ENCODE results near the gene MTUS2. TPM values are rescaled to one million over a fixed set of nuclear protein-coding genes. Genes with fewer than 3 reads are reported as not detected.

The MTUS2 gene
- total and polyA plus RNA-seq, 9 of the 15 experiments (the other 6 are each of a cell fraction or from before 2014, with no cell fraction given) = 0.01 to 0.28 (median 0.06) TPM; not detected in 1

GRCh38 chr13:29454931-29455481, 634.9 kb downstream of the MTUS2 start (continued):
- TF ChIP-seq MTF1 (CRISPR knock-in tag; IDR thresholded peaks at IDR 0.05; ENCODE audit: borderline replicate concordance) (no peak), CTBP1 (IDR thresholded peaks at IDR 0.05; ENCODE audit: borderline replicate concordance) (0 out of 2 replicates have a peak, but pooled peaks have one; percentile 21), NR4A1 (CRISPR knock-in tag; IDR thresholded peaks at IDR 0.05) (no peak), NR4A1 (tag; IDR thresholded peaks at IDR 0.05) (no peak), EZH2 (IDR thresholded peaks at IDR 0.05; ENCODE audit: borderline replicate concordance, low read depth, low read length) (no peak), CEBPG (CRISPR knock-in tag; IDR thresholded peaks at IDR 0.05) (peak; percentile 35; the same call in 1 of the 2 replicates), CEBPG (tag; conservative IDR thresholded peaks at IDR 0.05 in 1 of 2, IDR thresholded peaks at IDR 0.05 in 1 of 2) (no peak; a peak in 1 of 4 replicates), IRF2 (CRISPR knock-in tag; IDR thresholded peaks at IDR 0.05) (no peak), STAG1 (CRISPR knock-in tag; IDR thresholded peaks at IDR 0.05; ENCODE audit: borderline replicate concordance) (no peak), ZNF507 (tag; conservative IDR thresholded peaks at IDR 0.05) (no peak), ZBTB1 (CRISPR knock-in tag; IDR thresholded peaks at IDR 0.05; ENCODE audit: borderline replicate concordance, low read depth) (no peak), MXD1 (CRISPR knock-in tag; IDR thresholded peaks at IDR 0.05; ENCODE audit: borderline replicate concordance, poor library complexity, severe bottlenecking) (no peak), FOSL1 (tag; conservative IDR thresholded peaks at IDR 0.05) (peak; percentile 50), NCOA6 (IDR thresholded peaks at IDR 0.05) (no peak), KLF6 (CRISPR knock-in tag; IDR thresholded peaks at IDR 0.05; ENCODE audit: borderline replicate concordance) (no peak), ZNF197 (CRISPR knock-in tag; IDR thresholded peaks at IDR 0.05; ENCODE audit: low read depth) (no peak), TBP (optimal IDR thresholded peaks at IDR 0.05; ENCODE audit: low read depth, low read length) (peak; percentile 13), ESRRA (IDR thresholded peaks at IDR 0.05; ENCODE audit: borderline replicate concordance, low read depth) (no peak), SLC30A9 (CRISPR knock-in tag; IDR thresholded peaks at IDR 0.05) (no peak), MEF2D (tag; conservative IDR thresholded peaks at IDR 0.05; ENCODE audit: low read depth) (no peak), SP2 (IDR thresholded peaks at IDR 0.05; ENCODE audit: extremely low read depth, low read depth, low read length, poor library complexity, severe bottlenecking) (no peak), CBFA2T3 (IDR thresholded peaks at IDR 0.05) (no peak), EHMT2 (IDR thresholded peaks at IDR 0.05) (no peak), ZKSCAN1 (IDR thresholded peaks at IDR 0.05; ENCODE audit: low read depth, low read length) (no peak), HNRNPL (IDR thresholded peaks at IDR 0.05; ENCODE audit: low read depth, low read length) (no peak), CXXC5 (CRISPR knock-in tag; IDR thresholded peaks at IDR 0.05) (peak; percentile 8; the same call in 1 of the 2 replicates)
- TF ChIP-seq, protein P1, sequence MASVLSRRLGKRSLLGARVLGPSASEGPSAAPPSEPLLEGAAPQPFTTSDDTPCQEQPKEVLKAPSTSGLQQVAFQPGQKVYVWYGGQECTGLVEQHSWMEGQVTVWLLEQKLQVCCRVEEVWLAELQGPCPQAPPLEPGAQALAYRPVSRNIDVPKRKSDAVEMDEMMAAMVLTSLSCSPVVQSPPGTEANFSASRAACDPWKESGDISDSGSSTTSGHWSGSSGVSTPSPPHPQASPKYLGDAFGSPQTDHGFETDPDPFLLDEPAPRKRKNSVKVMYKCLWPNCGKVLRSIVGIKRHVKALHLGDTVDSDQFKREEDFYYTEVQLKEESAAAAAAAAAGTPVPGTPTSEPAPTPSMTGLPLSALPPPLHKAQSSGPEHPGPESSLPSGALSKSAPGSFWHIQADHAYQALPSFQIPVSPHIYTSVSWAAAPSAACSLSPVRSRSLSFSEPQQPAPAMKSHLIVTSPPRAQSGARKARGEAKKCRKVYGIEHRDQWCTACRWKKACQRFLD (CRISPR knock-in tag; IDR thresholded peaks at IDR 0.05) = peak; percentile 40; the same call in 1 of the 2 replicates
- TF ChIP-seq, protein P2, sequence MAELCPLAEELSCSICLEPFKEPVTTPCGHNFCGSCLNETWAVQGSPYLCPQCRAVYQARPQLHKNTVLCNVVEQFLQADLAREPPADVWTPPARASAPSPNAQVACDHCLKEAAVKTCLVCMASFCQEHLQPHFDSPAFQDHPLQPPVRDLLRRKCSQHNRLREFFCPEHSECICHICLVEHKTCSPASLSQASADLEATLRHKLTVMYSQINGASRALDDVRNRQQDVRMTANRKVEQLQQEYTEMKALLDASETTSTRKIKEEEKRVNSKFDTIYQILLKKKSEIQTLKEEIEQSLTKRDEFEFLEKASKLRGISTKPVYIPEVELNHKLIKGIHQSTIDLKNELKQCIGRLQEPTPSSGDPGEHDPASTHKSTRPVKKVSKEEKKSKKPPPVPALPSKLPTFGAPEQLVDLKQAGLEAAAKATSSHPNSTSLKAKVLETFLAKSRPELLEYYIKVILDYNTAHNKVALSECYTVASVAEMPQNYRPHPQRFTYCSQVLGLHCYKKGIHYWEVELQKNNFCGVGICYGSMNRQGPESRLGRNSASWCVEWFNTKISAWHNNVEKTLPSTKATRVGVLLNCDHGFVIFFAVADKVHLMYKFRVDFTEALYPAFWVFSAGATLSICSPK (IDR thresholded peaks at IDR 0.05; ENCODE audit: borderline replicate concordance) = no peak

Data from K562 (cell line).